HPDE6-E6E7 (cell line): ENCODE results near the gene ETFB.

ENCODE experiments used
- DNase-seq: peaks from one replicate; pipeline ENCODE4 v3.0.0; 2011; ENCODE audit warnings: missing footprints; ENCODE audit errors: extremely low spot score

ETFB gene

GRCh38 chr19:51351266-51351990, 14.8 kb downstream of the ETFB start:
- no peak for DNase-seq

GRCh38 chr19:51347209-51347928, 18.8 kb downstream of the ETFB start:
- no peak for DNase-seq

- DNase-seq = no peak
These were observed 19.4 kb downstream of the ETFB start for GRCh38 chr19:51346742-51347141.

- no peak for DNase-seq
These were observed 21.0 kb downstream of the ETFB start for GRCh38 chr19:51345076-51345620.

- DNase-seq = no peak
These were observed 23.3 kb downstream of the ETFB start for GRCh38 chr19:51342631-51343569.

- no peak for DNase-seq
These were observed 24.1 kb downstream of the ETFB start, which contains the start of gene VSIG10L for GRCh38 chr19:51341976-51342580. Gene VSIG10L, minus strand, starts transcription at chr19:51342139. Its CDS starts 15 bp downstream, at chr19:51342124.

- no peak for DNase-seq
These were observed 25.1 kb downstream of the ETFB start for GRCh38 chr19:51341066-51341465.

GRCh38 chr19:51339687-51340656, 26.2 kb downstream of the ETFB start:
- peak; percentile 94 for DNase-seq

GRCh38 chr19:51339313-51339686, 26.9 kb downstream of the ETFB start:
- no peak for DNase-seq

GRCh38 chr19:51338563-51339312, 27.4 kb downstream of the ETFB start:
- DNase-seq = peak; percentile 76

- DNase-seq = no peak
These were observed 28.2 kb downstream of the ETFB start for GRCh38 chr19:51337861-51338562.

GRCh38 chr19:51337141-51337860, 28.9 kb downstream of the ETFB start:
- DNase-seq = no peak

GRCh38 chr19:51333836-51334460, 32.2 kb downstream of the ETFB start:
- no peak for DNase-seq

- no peak for DNase-seq
These were observed 34.5 kb downstream of the ETFB start for GRCh38 chr19:51331716-51332115.

- DNase-seq = no peak
These were observed 35.0 kb downstream of the ETFB start for GRCh38 chr19:51331193-51331592.

- no peak for DNase-seq
These were observed 35.8 kb downstream of the ETFB start for GRCh38 chr19:51330366-51330765.

- no peak for DNase-seq
These were observed 36.8 kb downstream of the ETFB start for GRCh38 chr19:51329411-51329810.
